ENCODE results near the gene ASTN2.

ASTN2 gene

GRCh38 chr9:116543731-116544400, 871.0 kb downstream of the ASTN2 start:
- no peak for DNase-seq (ENCODE audit: low read depth)
- TF ChIP-seq CTCF (IDR thresholded peaks at IDR 0.05; ENCODE audit: low read depth, low read length, missing control alignments) = no peak

GRCh38 chr9:116541402-116541801, 873.5 kb downstream of the ASTN2 start:
- no peak for TF ChIP-seq CTCF (IDR thresholded peaks at IDR 0.05; ENCODE audit: low read depth, low read length, missing control alignments)
- DNase-seq (ENCODE audit: low read depth) = no peak
- H3K4me3 ChIP-seq (ENCODE audit: low read depth, low read length) = no peak overlapping the region

More at GRCh38 chr9:116543731-116544400, 871.0 kb downstream of the ASTN2 start:
- no peak overlapping the region for H3K4me3 ChIP-seq (ENCODE audit: low read depth, low read length)

- DNase-seq (ENCODE audit: low read depth) = no peak
- TF ChIP-seq CTCF (IDR thresholded peaks at IDR 0.05; ENCODE audit: low read depth, low read length, missing control alignments) = no peak
- no peak overlapping the region for H3K4me3 ChIP-seq (ENCODE audit: low read depth, low read length)
Measured at GRCh38 chr9:116539549-116539948, 875.3 kb downstream of the ASTN2 start.

GRCh38 chr9:116525611-116526010, 889.2 kb downstream of the ASTN2 start:
- no peak for TF ChIP-seq CTCF (IDR thresholded peaks at IDR 0.05; ENCODE audit: low read depth, low read length, missing control alignments)
- H3K4me3 ChIP-seq (ENCODE audit: low read depth, low read length) = no peak overlapping the region
- no peak for DNase-seq (ENCODE audit: low read depth)

GRCh38 chr9:116524778-116525470, 889.9 kb downstream of the ASTN2 start:
- H3K4me3 ChIP-seq (ENCODE audit: low read depth, low read length) = no peak overlapping the region
- TF ChIP-seq CTCF (IDR thresholded peaks at IDR 0.05; ENCODE audit: low read depth, low read length, missing control alignments) = no peak
- DNase-seq (ENCODE audit: low read depth) = no peak

GRCh38 chr9:116520218-116520617, 894.6 kb downstream of the ASTN2 start:
- TF ChIP-seq CTCF (IDR thresholded peaks at IDR 0.05; ENCODE audit: low read depth, low read length, missing control alignments) = no peak
- no peak for DNase-seq (ENCODE audit: low read depth)
- H3K4me3 ChIP-seq (ENCODE audit: low read depth, low read length) = no peak overlapping the region

All from GM12864 (cell line).